H1 (cell line): ENCODE data around the gene NEDD4. TPM values are rescaled to one million over a fixed set of nuclear protein-coding genes. Genes with fewer than 3 reads are reported as not detected.

Experiments used
- CTCF ChIA-PET: fragments of 300-600 bp; sonication (Branson Sonifier 250); formaldehyde crosslinking; loops from one replicate; lab custom pipeline; 2021; ENCODE audit not compliant: partially characterized antibody; lab: Charles Lee
- POLR2A ChIA-PET: fragments of 300-600 bp; sonication (Branson Sonifier 250); formaldehyde crosslinking; loops from one replicate; lab custom pipeline; 2021; ENCODE audit warnings: inconsistent platforms; ENCODE audit not compliant: partially characterized antibody; lab: Charles Lee
- DNase-seq, 2 experiments: peaks; one replicate each; pipeline versions ENCODE4 v3.0.0 to v3.0.0-alpha.2; 2010 to 2022; ENCODE audit warnings: low spot score in 2 of 2, low read depth in 1 of 2, mixed read lengths in 1 of 2
- FAIRE-seq: peaks from 2 replicates; lab custom pipeline; 2011; peaks lifted over from hg19 to GRCh38; lab: Jason Lieb, UNC
- H2AFZ ChIP-seq: 2 replicates; pipeline ENCODE4 v1.8.1; 2012; ENCODE audit warnings: low read length, inconsistent platforms
- H2AK5ac ChIP-seq: 2 replicates; pipeline ENCODE4 v1.6.1; 2013; ENCODE audit warnings: low read depth, low read length
- H2BK120ac ChIP-seq: replicated peaks from 2 replicates; pipeline ENCODE3; 2013; ENCODE audit warnings: low read depth, low read length, inconsistent platforms
- H2BK12ac ChIP-seq: 2 replicates; pipeline ENCODE4 v1.6.1; 2013; ENCODE audit warnings: low read depth, low read length
- H2BK15ac ChIP-seq: 2 replicates; pipeline ENCODE4 v1.6.1; 2013; ENCODE audit warnings: low read length
- H2BK20ac ChIP-seq: 2 replicates; pipeline ENCODE4 v1.6.1; 2013; ENCODE audit warnings: low read length
- H2BK5ac ChIP-seq: 2 replicates; pipeline ENCODE4 v1.6.1; 2013; ENCODE audit warnings: low read depth, low read length
- H3K14ac ChIP-seq: 2 replicates; pipeline ENCODE4 v1.6.1; 2013; ENCODE audit warnings: inconsistent platforms; ENCODE audit not compliant: insufficient read length
- H3K18ac ChIP-seq: 2 replicates; pipeline ENCODE4 v1.6.1; 2013; ENCODE audit warnings: low read length; ENCODE audit errors: extremely low read depth
- H3K23ac ChIP-seq: 2 replicates; pipeline ENCODE4 v1.6.1; 2013; ENCODE audit warnings: inconsistent platforms; ENCODE audit not compliant: insufficient read length
- H3K23me2 ChIP-seq: 2 replicates; pipeline ENCODE4 v1.6.1; 2013; ENCODE audit warnings: low read depth, low read length
- H3K27ac ChIP-seq: 2 replicates; pipeline ENCODE4 v1.6.1; 2011; ENCODE audit warnings: low read depth, low read length, inconsistent platforms
- H3K27me3 ChIP-seq, 4 experiments: replicated peaks in 1 of 4; 1 replicate in 1 of 4; 2 replicates in 3 of 4; pipeline versions ENCODE4 v1.6.1 to v1.8.1; 2011 to 2013; ENCODE audit warnings: low read length in 3 of 4, mild to moderate bottlenecking in 3 of 4, inconsistent platforms in 2 of 4, mixed read lengths in 2 of 4, moderate library complexity in 1 of 4; ENCODE audit not compliant: control insufficient read depth in 3 of 4, insufficient read depth in 3 of 4; ENCODE audit errors: extremely low read depth in 1 of 4
- H3K36me3 ChIP-seq, 4 experiments: 2 replicates each; pipeline versions ENCODE4 v1.6.1 to v1.8.1; 2011 to 2013; ENCODE audit warnings: mild to moderate bottlenecking in 4 of 4, low read length in 3 of 4, moderate library complexity in 2 of 4, control low read depth in 1 of 4, inconsistent platforms in 1 of 4; ENCODE audit not compliant: insufficient read depth in 4 of 4, control insufficient read depth in 2 of 4
- H3K4ac ChIP-seq: replicated peaks from 2 replicates; pipeline ENCODE3; 2013; ENCODE audit warnings: low read length, low read depth, mixed read lengths, inconsistent platforms; ENCODE audit not compliant: insufficient read length
- H3K4me1 ChIP-seq, 4 experiments: replicated peaks in 1 of 4; 1 replicate in 1 of 4; 2 replicates in 3 of 4; pipeline versions ENCODE4 v1.6.1 to v1.8.1; 2011 to 2013; ENCODE audit warnings: low read length in 3 of 4, inconsistent platforms in 2 of 4, mixed read lengths in 1 of 4; ENCODE audit not compliant: insufficient read depth in 4 of 4, control insufficient read depth in 3 of 4
- H3K4me2 ChIP-seq, 2 experiments: 2 replicates each; pipeline versions ENCODE4 v1.6.1 to v1.8.1; 2011 to 2013; ENCODE audit warnings: low read depth in 2 of 2, low read length in 2 of 2, control low read depth in 1 of 2, inconsistent platforms in 1 of 2, mild to moderate bottlenecking in 1 of 2; ENCODE audit not compliant: insufficient read depth in 1 of 2
- H3K4me3 ChIP-seq, 4 experiments: fragments of 200-600, 300-600 bp in 1 of 4; sonication (generic), shearing (Covaris generic), sonication (Bioruptor Twin) in 1 of 4; 2 replicates each; pipeline versions ENCODE4 v1.5.1 to v1.8.1; 2011 to 2016; ENCODE audit warnings: low read length in 4 of 4, low read depth in 3 of 4, control low read depth in 2 of 4, inconsistent platforms in 2 of 4, mild to moderate bottlenecking in 2 of 4, mixed read lengths in 1 of 4, moderate library complexity in 1 of 4; ENCODE audit not compliant: insufficient read depth in 2 of 4; ENCODE audit errors: extremely low read depth in 1 of 4
- H3K56ac ChIP-seq: replicated peaks from 2 replicates; pipeline ENCODE3; 2013; ENCODE audit warnings: low read depth, mild to moderate bottlenecking, mixed read lengths, low read length, inconsistent platforms; ENCODE audit not compliant: insufficient read length
- H3K79me1 ChIP-seq: 2 replicates; pipeline ENCODE4 v1.6.1; 2013; ENCODE audit warnings: low read depth, low read length, control low read depth
- H3K79me2 ChIP-seq, 2 experiments: 2 replicates each; pipeline versions ENCODE4 v1.6.1 to v1.8.1; 2012 to 2013; ENCODE audit warnings: low read length in 2 of 2, mild to moderate bottlenecking in 2 of 2, inconsistent platforms in 1 of 2; ENCODE audit not compliant: insufficient read depth in 2 of 2, control insufficient read depth in 1 of 2
- H3K9ac ChIP-seq, 4 experiments: replicated peaks in 1 of 4; 1 replicate in 1 of 4; 2 replicates in 3 of 4; pipeline versions ENCODE4 v1.6.1 to v1.8.1; 2011 to 2013; ENCODE audit warnings: low read depth in 3 of 4, low read length in 3 of 4, control low read depth in 2 of 4, mild to moderate bottlenecking in 2 of 4, moderate library complexity in 2 of 4, inconsistent platforms in 1 of 4; ENCODE audit errors: extremely low read depth in 1 of 4
- H3K9me3 ChIP-seq, 2 experiments: 2 replicates each; pipeline versions ENCODE4 v1.6.1 to v1.8.1; 2012 to 2013; ENCODE audit warnings: mild to moderate bottlenecking in 2 of 2, moderate library complexity in 2 of 2, control low read depth in 1 of 2, inconsistent platforms in 1 of 2, low read depth in 1 of 2, low read length in 1 of 2, mixed read lengths in 1 of 2; ENCODE audit not compliant: insufficient read depth in 2 of 2
- H4K20me1 ChIP-seq, 2 experiments: replicated peaks in 1 of 2; 2 replicates each; pipeline versions ENCODE3 to v1.8.1; 2011 to 2013; ENCODE audit warnings: inconsistent platforms in 2 of 2, low read length in 2 of 2, mild to moderate bottlenecking in 1 of 2; ENCODE audit not compliant: insufficient read depth in 2 of 2, control insufficient read depth in 1 of 2
- H4K5ac ChIP-seq: 2 replicates; pipeline ENCODE4 v1.6.1; 2013; ENCODE audit warnings: low read length, low read depth, mixed read lengths, inconsistent platforms; ENCODE audit not compliant: insufficient read length
- H4K8ac ChIP-seq: 2 replicates; pipeline ENCODE4 v1.8.0; 2013; ENCODE audit warnings: mild to moderate bottlenecking, moderate library complexity, low read length, inconsistent platforms; ENCODE audit not compliant: insufficient read depth; ENCODE audit errors: extremely low read depth
- H4K91ac ChIP-seq: replicated peaks from 2 replicates; pipeline ENCODE3; 2013; ENCODE audit warnings: low read length, mixed read lengths, inconsistent platforms; ENCODE audit not compliant: insufficient read length
- CHD2 ChIP-seq: IDR thresholded peaks from 2 replicates; pipeline ENCODE4 v1.6.1; 2012; ENCODE audit warnings: low read length, improper control_type of control experiment
- JUN ChIP-seq: IDR thresholded peaks from 2 replicates; pipeline ENCODE4 v1.6.1; 2011; ENCODE audit warnings: low read depth, mild to moderate bottlenecking, improper control_type of control experiment, low read length
- RBBP5 ChIP-seq: IDR thresholded peaks from 2 replicates; pipeline ENCODE4 v1.7.1; 2012; ENCODE audit warnings: low read depth, mild to moderate bottlenecking, inconsistent platforms, low read length, moderate library complexity, borderline replicate concordance
- YY1 ChIP-seq: IDR thresholded peaks from 2 replicates; pipeline ENCODE4 v1.6.1; 2011; ENCODE audit warnings: low read depth, mild to moderate bottlenecking, low read length
- polyA plus RNA-seq, 7 experiments: library from polyadenylated mRNA; depleted of rRNA in 3 of 7; stranded (reverse) in 5 of 7; unstranded in 2 of 7; fragments of >200 nt in 5 of 7; fragments of 200-250 nt in 2 of 7; gene quantifications; 1 replicate in 5 of 7; 2 replicates in 1 of 7; 4 replicates in 1 of 7; pipeline versions ENCODE4 v1.2.1 to v1.2.3, GENCODE V29; 2011 to 2013; ENCODE audit warnings: missing spikeins in 2 of 7, mixed read lengths in 2 of 7
- total RNA-seq: library from RNA; stranded (reverse); fragmentation: NEBNext Ultra II Directional; extraction: Animal tissue kit (Norgen Biotek cat#: 25700); gene quantifications from 2 replicates; pipeline ENCODE4 v1.2.1, GENCODE V29; 2021

NEDD4 gene
- total and polyA plus RNA-seq, 2 of the 8 experiments (the other 6 are each of a cell fraction or from before 2014, with no cell fraction given), result 0.95 to 3.9 TPM

- Histone ChIP-seq H2BK15ac (no peak overlapping the region), H3K27me3 (no peaks in the 10 kb centered on the region), H3K18ac (no peak overlapping the region), H4K8ac (no peak overlapping the region), H3K27ac (no peak overlapping the region), H2BK12ac (no peak overlapping the region), H2BK20ac (no peak overlapping the region), H3K9me3 (peaks cover 0 to 7% of the 10 kb centered on the region in 2 experiments; a peak in 2 of 4 replicates), H2AK5ac (no peak overlapping the region), H3K36me3 (no peaks in the 10 kb centered on the region), H2AFZ (no peak overlapping the region), H3K23me2 (no peaks in the 10 kb centered on the region; the same call in 1 of the 2 replicates), H4K20me1 (no peaks in the 10 kb centered on the region), H3K4me1 (peaks cover 0 to 5% (median 2%) of the 10 kb centered on the region in 4 experiments; a peak in 3 of 7 replicates), H4K91ac (no peak overlapping the region), H3K23ac (no peak overlapping the region), H3K79me2 (no peaks in the 10 kb centered on the region), H4K5ac (no peak overlapping the region), H2BK5ac (no peak overlapping the region), H3K9ac (no peak overlapping the region), H2BK120ac (no peak overlapping the region), H3K4ac (no peak overlapping the region), H3K4me3 (no peak overlapping the region), H3K79me1 (no peaks in the 10 kb centered on the region), H3K4me2 (no peak overlapping the region), H3K14ac (no peak overlapping the region), H3K56ac (no peak overlapping the region)
- no peak for DNase-seq
- ChIA-PET CTCF (interaction anchor here (0.7 to 10.8 kb wide), 6 partner anchors 21 to 148 kb away, joined by 3 to 201 read pairs (median 4); no protein-coding TSS in a partner anchor), POLR2A (no interaction called here)
- FAIRE-seq, result no peak
- TF ChIP-seq CHD2 (no peak), RBBP5 (no peak), JUN (no peak), YY1 (no peak)
These were observed 198.4 kb downstream of the NEDD4 start for GRCh38 chr15:55795031-55795430.
